Measurements from ENCODE around the gene SLC12A9. TPM values are rescaled to one million over a fixed set of nuclear protein-coding genes. Genes with fewer than 3 reads are reported as not detected.
"Not testable (repeated sequence)": the region's sequence is repeated elsewhere in the genome, so short reads cannot be mapped to it uniquely, and the experiment has no call there.

The SLC12A9 gene
- total RNA-seq, 1 experiment from 2014 or later = 12.0 TPM

DNA sequence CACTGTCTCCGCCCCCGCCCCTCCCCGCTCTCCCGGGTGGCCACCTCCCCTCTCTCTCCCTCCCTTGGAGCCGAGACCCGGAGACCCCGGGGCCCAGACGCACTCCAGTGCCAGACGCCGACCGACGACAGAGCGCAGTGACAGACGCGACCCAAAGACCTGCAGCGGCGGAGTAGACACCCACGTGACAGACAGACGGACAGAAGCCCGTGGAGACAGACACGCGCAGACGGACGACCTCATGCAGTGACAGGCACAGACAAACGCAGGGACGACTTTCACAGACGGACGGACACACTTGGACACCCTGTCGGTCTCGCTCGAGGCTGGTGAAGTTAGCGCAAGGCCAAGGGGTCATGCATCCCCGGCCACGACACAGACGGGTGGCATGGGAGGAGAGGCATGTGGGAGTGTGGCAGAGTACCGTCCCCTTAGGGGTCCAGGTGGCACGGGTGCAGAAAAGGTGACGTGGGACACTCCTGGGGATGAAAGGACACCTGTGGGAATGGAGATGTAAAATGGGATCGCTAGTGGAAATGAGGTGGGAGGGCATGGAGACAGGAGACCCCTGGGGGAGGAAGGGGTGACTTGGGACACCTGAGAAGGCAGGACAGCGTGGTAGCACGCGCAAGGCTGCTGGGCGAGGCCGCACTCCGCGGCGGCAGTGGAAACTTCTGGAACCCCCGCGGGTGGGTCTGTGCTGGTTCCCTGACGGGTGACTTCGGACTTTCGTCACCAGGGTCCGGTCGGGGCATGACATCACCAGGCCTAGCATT, 43.6 kb downstream of the SLC12A9 start:
- H3K27me3 ChIP-seq = peaks cover 15% of the 10 kb centered on the region
- H3K4me3 ChIP-seq = no peak overlapping the region
- H3K36me3 ChIP-seq = no peaks in the 10 kb centered on the region
- no peak for DNase-seq
- no peaks in the 10 kb centered on the region for H3K9me3 ChIP-seq

DNA sequence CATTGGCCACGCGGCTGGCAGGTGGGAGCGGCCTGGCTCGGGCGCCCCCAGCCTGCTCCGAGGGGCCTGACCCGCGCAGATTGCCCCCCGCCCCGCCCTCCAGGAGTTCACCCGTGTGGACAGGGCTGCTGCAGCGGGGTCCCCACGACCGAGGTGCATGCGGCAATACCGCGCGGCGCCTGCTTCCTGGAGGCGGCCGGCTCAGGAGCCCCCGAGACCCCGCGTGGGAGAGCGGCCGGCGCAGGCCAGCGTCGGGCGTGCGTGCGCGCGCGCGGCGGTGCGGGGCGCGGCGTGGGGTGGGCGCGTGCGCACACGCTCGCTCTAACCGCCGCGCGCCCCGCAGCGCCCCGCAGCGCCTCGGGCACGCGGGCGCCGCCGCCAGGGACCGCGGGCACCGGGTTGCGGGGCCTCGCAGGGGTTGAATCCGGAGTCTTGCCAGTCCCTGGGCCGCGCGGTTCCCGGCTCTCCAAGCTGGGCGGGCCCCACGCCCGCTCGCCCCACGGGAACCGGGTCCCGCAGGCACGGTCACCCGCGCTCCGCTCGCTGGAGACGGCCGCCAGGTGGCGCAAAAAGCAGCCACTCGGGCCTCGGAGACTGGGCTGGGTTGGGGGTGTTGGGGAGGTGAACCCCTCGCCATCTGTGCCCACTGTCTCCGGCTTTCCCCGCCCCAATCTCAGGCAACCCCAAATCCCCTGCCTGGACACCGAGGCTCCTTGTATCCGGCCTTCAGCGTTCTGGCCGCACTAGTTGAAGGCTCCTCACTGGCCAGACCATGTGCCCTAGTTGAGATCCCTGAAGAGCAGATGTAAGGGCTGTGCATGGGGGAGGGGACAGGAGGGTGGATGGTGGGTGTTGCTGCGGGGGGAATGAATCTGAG, 44.5 kb downstream of the SLC12A9 start:
- Histone ChIP-seq H3K4me3 (no peak overlapping the region), H3K9me3 (no peaks in the 10 kb centered on the region), H3K27me3 (peaks cover 15% of the 10 kb centered on the region), H3K36me3 (no peaks in the 10 kb centered on the region)
- DNase-seq = no peak

DNA sequence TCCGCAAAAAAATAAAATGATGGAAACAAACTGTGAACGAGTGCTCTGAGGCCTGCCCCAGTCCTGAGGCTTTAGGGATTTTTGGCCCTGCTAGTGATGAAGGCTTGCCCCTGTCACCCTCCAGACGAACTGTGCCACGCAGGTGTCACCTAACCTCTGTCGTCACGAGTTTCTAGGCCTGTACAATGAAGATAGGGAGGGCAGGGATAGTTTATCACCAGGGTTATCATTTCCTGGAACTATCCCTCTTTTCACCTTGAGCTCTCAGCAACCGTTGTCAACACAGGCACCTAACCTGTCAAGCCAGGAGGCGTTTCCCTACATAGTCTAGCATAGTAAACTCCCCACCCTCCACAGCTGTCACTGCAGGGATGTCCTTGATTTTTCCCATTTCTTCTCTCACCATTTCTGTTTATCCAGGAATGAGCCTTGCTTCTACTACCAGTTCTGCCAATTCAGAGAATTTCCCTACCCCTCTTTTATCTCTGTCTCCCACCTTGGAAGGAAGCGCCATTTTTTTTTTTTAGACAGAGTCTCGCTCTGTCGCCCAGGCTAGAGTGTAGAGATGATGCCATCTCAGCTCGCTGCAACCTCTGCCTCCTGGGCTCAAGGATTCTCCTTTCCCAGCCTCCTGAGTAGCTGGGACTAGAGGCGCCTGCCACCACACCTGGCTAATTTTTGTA, 45.4 kb downstream of the SLC12A9 start:
- Histone ChIP-seq H3K36me3 (no peaks in the 10 kb centered on the region), H3K27me3 (peaks cover 15% of the 10 kb centered on the region), H3K9me3 (no peaks in the 10 kb centered on the region), H3K4me3 (no peak overlapping the region)
- DNase-seq = no peak

DNA sequence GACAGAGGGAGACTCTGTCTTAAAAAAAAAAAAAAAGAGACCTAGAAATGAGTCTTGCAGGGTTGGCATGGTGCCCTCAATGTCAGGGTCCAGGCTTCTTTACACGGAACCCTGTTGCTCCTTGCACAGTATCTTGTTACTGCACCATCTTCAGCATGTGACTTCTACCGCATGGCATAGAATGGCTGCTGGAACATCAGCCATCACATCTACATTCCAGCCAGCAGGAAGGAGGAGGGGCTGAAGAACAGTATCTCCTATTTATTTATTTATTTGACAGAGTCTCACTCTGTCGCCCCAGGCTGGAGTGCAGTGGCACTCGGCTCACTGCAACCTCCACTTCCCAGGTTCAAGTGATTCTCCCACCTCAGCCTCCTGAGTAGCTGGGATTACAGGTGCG, 46.9 kb downstream of the SLC12A9 start:
- Histone ChIP-seq H3K4me3 (no peak overlapping the region), H3K27me3 (peaks cover 15% of the 10 kb centered on the region), H3K36me3 (no peaks in the 10 kb centered on the region), H3K9me3 (no peaks in the 10 kb centered on the region)
- no peak for DNase-seq

DNA sequence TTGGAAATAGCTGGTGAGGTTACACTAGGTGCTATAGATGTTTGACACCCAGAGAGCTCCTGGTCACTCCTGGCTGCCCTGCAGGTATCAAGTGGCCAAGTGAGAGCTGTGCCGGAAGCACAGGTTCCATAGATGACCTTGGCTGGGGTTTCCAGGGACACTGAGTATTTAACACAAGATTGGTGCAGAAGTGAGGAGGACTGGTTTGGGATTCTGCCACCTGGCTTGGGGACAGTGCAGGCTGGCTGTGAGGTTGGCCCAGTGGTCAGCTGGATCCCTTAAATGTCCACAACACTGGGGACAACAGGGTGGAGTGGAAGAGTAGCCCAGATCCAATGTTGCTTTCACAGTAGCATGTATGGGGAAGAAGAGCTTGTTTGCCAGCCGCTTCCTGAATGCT, 48.5 kb downstream of the SLC12A9 start:
- H3K36me3 ChIP-seq = no peaks in the 10 kb centered on the region
- no peaks in the 10 kb centered on the region for H3K9me3 ChIP-seq
- DNase-seq = no peak
- peaks cover 7% of the 10 kb centered on the region for H3K27me3 ChIP-seq
- H3K4me3 ChIP-seq = no peak overlapping the region

DNA sequence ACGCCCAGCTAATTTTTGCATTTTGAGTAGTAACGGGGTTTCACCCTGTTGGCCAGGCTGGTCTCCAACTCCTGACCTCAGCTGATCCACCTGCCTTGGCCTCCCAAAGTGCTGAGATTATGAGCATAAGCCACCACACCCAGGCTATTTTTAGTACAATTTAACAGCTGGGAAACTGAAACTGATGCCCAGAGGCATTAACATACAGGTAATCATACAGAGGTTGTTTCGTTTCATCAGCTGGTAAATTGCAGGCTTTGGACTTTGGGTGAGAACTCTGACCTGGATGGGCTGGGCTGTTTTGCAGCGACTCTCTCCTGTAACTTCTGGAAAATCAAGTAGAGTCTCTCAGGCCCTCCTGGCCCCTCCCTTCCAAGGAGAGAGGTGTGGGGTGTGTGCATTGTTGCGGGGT, 49.4 kb downstream of the SLC12A9 start:
- Histone ChIP-seq H3K4me3 (no peak overlapping the region), H3K36me3 (no peaks in the 10 kb centered on the region), H3K27me3 (no peaks in the 10 kb centered on the region), H3K9me3 (no peaks in the 10 kb centered on the region)
- no peak for DNase-seq

DNA sequence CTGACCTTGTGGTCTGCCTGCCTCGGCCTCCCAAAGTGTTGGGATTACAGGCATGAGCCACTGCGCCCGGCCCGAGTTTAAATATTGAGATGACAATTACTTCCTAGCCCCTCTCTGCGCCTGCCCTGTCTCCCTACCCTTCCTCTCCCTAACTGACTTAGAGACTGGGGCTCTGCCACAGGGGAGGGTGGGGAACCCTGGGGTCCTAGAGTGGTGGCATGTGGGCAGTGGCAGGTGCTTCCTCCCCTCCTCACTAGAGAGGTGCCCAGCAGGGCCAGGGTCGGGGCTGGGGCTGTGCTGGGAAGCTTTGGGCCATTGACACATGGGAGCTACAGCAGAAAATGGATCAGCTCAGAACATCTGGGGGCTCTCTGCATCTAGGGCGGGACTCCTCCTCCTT, 50.1 kb downstream of the SLC12A9 start:
- no peak for DNase-seq
- no peaks in the 10 kb centered on the region for H3K9me3 ChIP-seq
- H3K36me3 ChIP-seq = no peaks in the 10 kb centered on the region
- H3K4me3 ChIP-seq = no peak overlapping the region
- no peaks in the 10 kb centered on the region for H3K27me3 ChIP-seq

DNA sequence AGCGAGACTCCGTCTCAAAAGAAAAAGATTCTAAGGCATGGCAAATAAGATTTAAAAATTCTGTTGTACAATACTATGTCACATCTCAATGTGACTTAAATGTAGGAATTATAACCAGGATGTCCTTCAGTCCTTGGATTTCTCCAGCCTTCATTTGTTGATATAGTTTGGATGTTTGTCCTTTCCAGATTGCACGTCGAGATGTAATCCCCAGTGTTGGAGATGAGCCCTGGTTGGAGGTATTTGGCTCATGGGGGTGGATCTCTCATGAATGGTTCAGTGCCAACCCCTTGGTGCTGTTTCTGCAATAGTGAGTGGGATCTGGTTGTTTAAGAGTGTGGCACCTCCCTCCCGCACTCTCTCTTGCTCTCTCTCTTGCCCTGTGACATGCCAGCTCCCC, 56.0 kb downstream of the SLC12A9 start:
- no peak overlapping the region for H3K4me3 ChIP-seq
- H3K36me3 ChIP-seq = no peaks in the 10 kb centered on the region
- no peak for DNase-seq
- no peaks in the 10 kb centered on the region for H3K9me3 ChIP-seq
- H3K27me3 ChIP-seq = no peaks in the 10 kb centered on the region

DNA sequence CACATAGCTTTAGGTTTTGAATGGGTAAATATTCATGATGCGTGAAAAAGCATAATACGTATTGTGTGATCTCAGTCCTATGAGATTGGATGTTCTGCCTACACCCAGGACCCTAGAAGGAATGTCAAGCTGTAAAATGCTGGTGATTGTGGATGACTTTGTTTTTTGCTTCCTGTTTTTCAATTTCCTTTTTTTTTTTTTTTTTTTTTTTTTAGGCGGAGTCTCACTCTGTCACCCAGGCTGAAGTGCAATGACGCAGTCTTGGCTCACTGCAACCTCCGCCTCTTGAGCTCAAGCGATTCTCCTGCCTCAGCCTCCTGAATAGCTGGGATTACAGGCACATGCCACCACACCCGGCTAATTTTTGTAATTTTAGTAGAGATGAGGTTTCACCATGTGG, 57.9 kb downstream of the SLC12A9 start:
- not testable (repeated sequence) for H3K27me3 ChIP-seq, H3K9me3 ChIP-seq

DNA sequence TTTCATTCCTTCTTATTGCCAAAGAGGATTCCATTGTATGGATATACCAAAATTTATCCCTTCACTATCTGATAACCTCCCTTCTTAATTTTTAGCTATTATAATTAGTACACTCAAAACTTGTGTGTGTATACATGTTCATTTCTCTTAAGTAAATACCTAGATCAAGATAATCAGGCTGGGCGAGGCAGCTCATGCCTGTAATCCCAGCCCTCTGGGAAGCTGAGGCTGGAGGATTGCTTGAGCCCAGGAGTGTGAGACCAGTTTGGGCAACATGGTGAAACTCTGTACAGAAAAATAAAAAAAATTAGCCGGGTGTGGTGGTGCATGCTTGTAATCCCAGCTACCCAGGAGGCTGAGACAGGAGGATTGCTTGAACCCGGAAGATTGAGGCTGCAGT, 59.0 kb downstream of the SLC12A9 start:
- H3K4me3 ChIP-seq = no peak overlapping the region
- H3K36me3 ChIP-seq = no peaks in the 10 kb centered on the region
- no peak for DNase-seq
- H3K9me3 ChIP-seq = no peaks in the 10 kb centered on the region
- H3K27me3 ChIP-seq = no peaks in the 10 kb centered on the region

More for the DNA sequence above, 57.9 kb downstream of the SLC12A9 start:
- not testable (repeated sequence) for H3K4me3 ChIP-seq, DNase-seq, H3K36me3 ChIP-seq

DNA sequence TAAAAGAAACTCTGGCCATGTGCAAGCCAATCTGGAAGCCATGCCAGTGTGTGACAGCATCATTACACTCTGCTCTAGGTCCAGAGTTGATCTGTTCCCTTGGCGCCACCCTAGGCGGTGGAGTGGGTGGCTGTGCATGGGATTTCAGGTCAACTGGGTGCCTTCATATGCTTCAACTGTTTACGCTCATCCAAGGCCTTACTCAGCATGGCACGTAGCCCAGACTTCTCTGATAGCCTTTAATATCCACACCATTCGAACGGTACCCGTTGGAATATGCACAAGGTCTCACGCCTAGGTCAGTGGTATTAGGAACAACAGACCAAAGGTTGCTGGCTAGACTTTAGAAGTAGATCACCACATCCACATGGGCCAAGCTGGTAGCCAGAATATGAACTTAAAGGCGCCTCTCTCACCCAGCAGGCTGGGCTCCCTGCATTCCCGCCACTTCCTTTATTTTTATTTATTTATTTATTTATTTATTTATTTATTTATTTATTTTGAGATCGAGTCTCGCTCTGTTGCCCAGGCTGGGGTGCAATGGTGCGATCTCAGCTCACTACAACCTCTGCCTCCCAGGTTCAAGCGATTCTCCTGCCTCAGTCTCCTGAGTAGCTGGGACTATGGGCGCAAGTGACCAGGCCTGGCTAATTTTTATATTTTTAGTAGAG, 61.8 kb downstream of the SLC12A9 start:
- Histone ChIP-seq H3K27me3 (no peaks in the 10 kb centered on the region), H3K9me3 (no peaks in the 10 kb centered on the region), H3K4me3 (no peak overlapping the region), H3K36me3 (no peaks in the 10 kb centered on the region)
- DNase-seq = peak; percentile 79

DNA sequence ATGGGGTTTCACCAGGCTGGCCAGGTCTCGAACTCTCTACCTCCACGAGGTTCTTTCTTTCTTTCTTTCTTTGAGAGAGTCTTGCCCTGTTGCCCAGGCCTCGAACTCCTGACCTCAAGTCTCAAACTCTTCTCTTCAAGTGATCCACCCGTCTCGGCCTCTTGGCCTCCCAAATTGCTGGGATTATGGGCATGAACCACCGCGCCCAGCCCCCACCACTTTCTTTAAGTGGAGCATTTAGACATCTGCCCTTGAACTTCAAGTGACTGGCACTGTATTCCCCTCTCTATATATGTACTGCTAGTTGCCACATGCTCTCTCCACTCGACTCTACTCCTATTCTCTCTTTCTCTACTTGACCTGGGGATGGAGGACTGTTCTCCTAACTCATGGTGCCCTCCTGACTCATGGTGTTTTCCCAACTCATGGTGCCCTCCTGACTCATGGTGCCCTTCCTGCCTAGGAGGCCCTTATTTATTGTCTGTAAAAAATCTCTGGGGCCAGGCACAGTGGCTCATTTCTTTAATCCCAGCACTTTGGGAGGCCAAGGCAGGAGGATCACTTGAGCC, 62.5 kb downstream of the SLC12A9 start:
- no peaks in the 10 kb centered on the region for H3K36me3 ChIP-seq
- no peaks in the 10 kb centered on the region for H3K9me3 ChIP-seq
- peak; percentile 52 for DNase-seq
- H3K27me3 ChIP-seq = no peaks in the 10 kb centered on the region
- no peak overlapping the region for H3K4me3 ChIP-seq

Other genes starting within 250 kb of the SLC12A9 start
- gene MOSPD3, start 240.2 kb upstream of the SLC12A9 start, total RNA-seq (2014; rRNA removed; shearing (Covaris generic); ENCODE audit: low replicate concordance) = 1.8 and 5.9 TPM in 2 replicates
- gene TFR2, start 211.2 kb upstream of the SLC12A9 start, total RNA-seq (2014; rRNA removed; shearing (Covaris generic); ENCODE audit: low replicate concordance) = 0.33 TPM in 1 of 2 replicates, not detected in the other
- gene ACTL6B, start 196.3 kb upstream of the SLC12A9 start, total RNA-seq (2014; rRNA removed; shearing (Covaris generic); ENCODE audit: low replicate concordance) = not detected in 2 replicates
- 128 and 174 TPM in 2 replicates for gene GNB2, start 179.0 kb upstream of the SLC12A9 start, total RNA-seq (2014; rRNA removed; shearing (Covaris generic); ENCODE audit: low replicate concordance)
- gene GIGYF1, start 158.5 kb upstream of the SLC12A9 start, total RNA-seq (2014; rRNA removed; shearing (Covaris generic); ENCODE audit: low replicate concordance) = 9.1 and 9.2 TPM in 2 replicates
- gene POP7, start 146.6 kb upstream of the SLC12A9 start, total RNA-seq (2014; rRNA removed; shearing (Covaris generic); ENCODE audit: low replicate concordance) = 41.5 and 92.8 TPM in 2 replicates
- not detected in 2 replicates for gene EPO, start 132.2 kb upstream of the SLC12A9 start, total RNA-seq (2014; rRNA removed; shearing (Covaris generic); ENCODE audit: low replicate concordance)
- gene ZAN, start 119.1 kb upstream of the SLC12A9 start, total RNA-seq (2014; rRNA removed; shearing (Covaris generic); ENCODE audit: low replicate concordance) = not detected in 2 replicates
- gene EPHB4, start 25.2 kb upstream of the SLC12A9 start, total RNA-seq (2014; rRNA removed; shearing (Covaris generic); ENCODE audit: low replicate concordance) = 42.7 and 72.5 TPM in 2 replicates
- gene TRIP6, start 14.7 kb downstream of the SLC12A9 start, total RNA-seq (2014; rRNA removed; shearing (Covaris generic); ENCODE audit: low replicate concordance) = 147 and 173 TPM in 2 replicates
- 60.3 and 102 TPM in 2 replicates for gene SRRT, start 22.4 kb downstream of the SLC12A9 start, total RNA-seq (2014; rRNA removed; shearing (Covaris generic); ENCODE audit: low replicate concordance)
- gene UFSP1, start 37.0 kb downstream of the SLC12A9 start, total RNA-seq (2014; rRNA removed; shearing (Covaris generic); ENCODE audit: low replicate concordance) = 5.4 and 6.8 TPM in 2 replicates
- not detected in 2 replicates for gene ACHE, start 43.2 kb downstream of the SLC12A9 start, total RNA-seq (2014; rRNA removed; shearing (Covaris generic); ENCODE audit: low replicate concordance)
- gene MUC3A, start 96.8 kb downstream of the SLC12A9 start, total RNA-seq (2014; rRNA removed; shearing (Covaris generic); ENCODE audit: low replicate concordance) = not detected in 2 replicates
- gene MUC12, start 116.9 kb downstream of the SLC12A9 start, total RNA-seq (2014; rRNA removed; shearing (Covaris generic); ENCODE audit: low replicate concordance) = not detected in 2 replicates
- gene MUC17, start 167.4 kb downstream of the SLC12A9 start, total RNA-seq (2014; rRNA removed; shearing (Covaris generic); ENCODE audit: low replicate concordance) = not detected in 2 replicates
- gene TRIM56, start 232.8 kb downstream of the SLC12A9 start, total RNA-seq (2014; rRNA removed; shearing (Covaris generic); ENCODE audit: low replicate concordance) = 2.3 and 25.4 TPM in 2 replicates

Measured in MG63 (cell line).